HepG2 (cell line): ENCODE data around the gene SLC29A1. TPM values are rescaled to one million over a fixed set of nuclear protein-coding genes. Genes with fewer than 3 reads are reported as not detected.
A peak's percentile ranks its signal among the peaks of the same experiment; 100 is the strongest.

Experiments used
- ATAC-seq: fragments of 200-7000 bp; cut with Tn5 transposase; 3 replicates; pipeline ENCODE4 v1.9.1; 2020; ENCODE audit warnings: mild to moderate bottlenecking, moderate library complexity
- Bru-seq: library from RNA; stranded (reverse); fragments of 400-500 nt; gene quantifications from one replicate; lab custom pipeline; 2021; lab: Mats Ljungman, UMichigan
- BruChase-seq, 2 experiments: library from RNA; stranded (reverse); fragments of 400-500 nt; gene quantifications; one replicate each; lab custom pipeline; 2021; lab: Mats Ljungman, UMichigan
- BruUV-seq: library from RNA; stranded (reverse); fragments of 400-500 nt; replicated peaks from 2 replicates; lab custom pipeline; 2021; lab: Mats Ljungman, UMichigan
- CTCF ChIA-PET: fragments of 300-600 bp; formaldehyde crosslinking; extraction: SDS; loops from one replicate; lab custom pipeline; 2021; ENCODE audit warnings: low total read pairs, inconsistent platforms, low intra/inter-chr PET ratio; lab: Yijun Ruan, JAX
- POLR2A ChIA-PET: fragments of 350-600 bp; sonication (Branson Sonifier 250); formaldehyde crosslinking; loops from one replicate; lab custom pipeline; 2020; ENCODE audit warnings: antibody characterized with exemption, inconsistent platforms; lab: Yijun Ruan, JAX
- DNase-seq: peaks from one replicate; pipeline ENCODE4 v3.0.0-alpha.2; 2015; ENCODE audit warnings: low spot score
- FAIRE-seq: peaks from 3 replicates; lab custom pipeline; 2011; peaks lifted over from hg19 to GRCh38; lab: Jason Lieb, UNC
- H2AFZ ChIP-seq: one replicate; pipeline ENCODE4 v1.6.1; 2011; ENCODE audit warnings: low read length, inconsistent platforms
- H3K27ac ChIP-seq: fragments of 300-600 bp; 3 replicates; pipeline ENCODE4 v1.8.0; 2011; ENCODE audit warnings: mixed run types, mild to moderate bottlenecking, mixed read lengths, low read length, inconsistent platforms; ENCODE audit not compliant: insufficient read depth; ENCODE audit errors: extremely low read length
- H3K27me3 ChIP-seq, 2 experiments: fragments of 200-600 bp in 1 of 2; 2 replicates in 1 of 2; 3 replicates in 1 of 2; pipeline versions ENCODE4 v1.6.0 to v1.8.0; 2011; ENCODE audit warnings: low read length in 2 of 2, mild to moderate bottlenecking in 2 of 2, moderate library complexity in 2 of 2, inconsistent platforms in 1 of 2; ENCODE audit not compliant: insufficient read depth in 2 of 2, control insufficient read depth in 1 of 2
- H3K36me3 ChIP-seq, 2 experiments: fragments of 200-600 bp in 1 of 2; replicated peaks in 1 of 2; 2 replicates in 1 of 2; 3 replicates in 1 of 2; pipeline versions ENCODE4 v1.5.1 to v1.8.0; 2011; ENCODE audit warnings: low read length in 2 of 2, inconsistent platforms in 1 of 2; ENCODE audit not compliant: insufficient read depth in 2 of 2, control insufficient read depth in 1 of 2
- H3K4me1 ChIP-seq: 2 replicates; pipeline ENCODE4 v1.5.1; 2012; ENCODE audit warnings: low read length, inconsistent platforms; ENCODE audit not compliant: insufficient read depth
- H3K4me2 ChIP-seq: 2 replicates; pipeline ENCODE4 v1.6.0; 2011; ENCODE audit warnings: low read depth, low read length, inconsistent platforms
- H3K4me3 ChIP-seq, 3 experiments: fragments of 200-600 bp in 1 of 3; sonication (generic), shearing (Covaris generic) in 1 of 3; replicated peaks in 1 of 3; 2 replicates each; pipeline ENCODE4 v1.5.1; 2011 to 2016; ENCODE audit warnings: low read length in 3 of 3, inconsistent platforms in 2 of 3, low read depth in 2 of 3, mild to moderate bottlenecking in 2 of 3, control low read depth in 1 of 3, mixed read lengths in 1 of 3; ENCODE audit not compliant: insufficient read depth in 1 of 3
- H3K79me2 ChIP-seq: one replicate; pipeline ENCODE4 v1.6.1; 2011; ENCODE audit warnings: low read length, inconsistent platforms; ENCODE audit not compliant: insufficient read depth
- H3K9ac ChIP-seq: 2 replicates; pipeline ENCODE4 v1.6.0; 2011; ENCODE audit warnings: mild to moderate bottlenecking, low read depth, low read length, inconsistent platforms; ENCODE audit not compliant: insufficient read depth
- H3K9me3 ChIP-seq: 2 replicates; pipeline ENCODE4 v1.5.1; 2012; ENCODE audit warnings: mild to moderate bottlenecking, low read length
- H4K20me1 ChIP-seq: 2 replicates; pipeline ENCODE4 v1.6.0; 2011; ENCODE audit warnings: inconsistent platforms, mild to moderate bottlenecking, low read length, moderate library complexity; ENCODE audit not compliant: insufficient read depth
- CSRNP2 ChIP-seq: sonication (generic); formaldehyde crosslinking; conservative IDR thresholded peaks from 2 replicates; pipeline ENCODE4 v1.8.0; 2022; ENCODE audit warnings: low read depth, missing genetic modification reagents
- DNMT1 ChIP-seq: sonication (generic); formaldehyde crosslinking; IDR thresholded peaks from 2 replicates; pipeline ENCODE4 v1.5.1; 2020; ENCODE audit warnings: mild to moderate bottlenecking, missing genetic modification reagents
- IKZF1 ChIP-seq: fragments of 450-650 bp; IDR thresholded peaks from 2 replicates; pipeline ENCODE4 v1.7.1; 2016
- NFE2 ChIP-seq: sonication (generic); formaldehyde crosslinking; IDR thresholded peaks from 2 replicates; pipeline ENCODE4 v1.4.0; 2020; ENCODE audit warnings: missing genetic modification reagents
- NR2F6 ChIP-seq, 2 experiments: IDR thresholded peaks; 2 replicates each; pipeline ENCODE4 v1.6.1; 2016; ENCODE audit warnings: antibody characterized with exemption in 1 of 2, mild to moderate bottlenecking in 1 of 2
- SALL2 ChIP-seq: sonication (generic); formaldehyde crosslinking; IDR thresholded peaks from 2 replicates; pipeline ENCODE4 v1.8.1; 2023; ENCODE audit warnings: mild to moderate bottlenecking, missing genetic modification reagents, inconsistent platforms
- SKI ChIP-seq: fragments of 450-650 bp; IDR thresholded peaks from one replicate; pipeline ENCODE4 v1.6.1; 2018; ENCODE audit warnings: mild to moderate bottlenecking; ENCODE audit not compliant: partially characterized antibody
- TFDP1 ChIP-seq: IDR thresholded peaks from 2 replicates; pipeline ENCODE4 v1.6.1; 2016; ENCODE audit warnings: missing compliant biosample characterization, missing genetic modification reagents, borderline replicate concordance
- ZNF766 ChIP-seq: sonication (generic); formaldehyde crosslinking; IDR thresholded peaks from 2 replicates; pipeline ENCODE4 v1.5.0; 2020; ENCODE audit warnings: missing genetic modification reagents, borderline replicate concordance
- ZNF770 ChIP-seq: sonication (generic); formaldehyde crosslinking; IDR thresholded peaks from 2 replicates; pipeline ENCODE4 v1.5.0; 2020; ENCODE audit warnings: mild to moderate bottlenecking, missing genetic modification reagents
- ZNF792 ChIP-seq: IDR thresholded peaks from 2 replicates; pipeline ENCODE4 v1.6.1; 2016
- ZSCAN25 ChIP-seq: sonication (generic); formaldehyde crosslinking; IDR thresholded peaks from 2 replicates; pipeline ENCODE4 v1.8.0; 2022; ENCODE audit warnings: mild to moderate bottlenecking, missing genetic modification reagents
- WGBS: methylation state at CpG from one replicate; pipeline ENCODE4 v1.1.6; 2017; ENCODE audit warnings: low lambda C conversion rate; 5-methylcytosine and 5-hydroxymethylcytosine counted together
- in situ Hi-C: cut with HindIII; loops from 2 replicates; pipeline ENCODE4 v1.10.0; 2017; ENCODE audit warnings: low pct_unique_long_range_greater_than_20kb; ENCODE audit not compliant: extremely low pct_ligation_motif_present
- intact Hi-C: fragments of 100-400 bp; cut with micrococcal nuclease; formaldehyde crosslinking; loops from one replicate; pipeline ENCODE4 v1.10.0; 2022; ENCODE audit not compliant: unreplicated experiment
- long read RNA-seq, 2 experiments: library from RNA in 1 of 2; library from polyadenylated mRNA in 1 of 2; stranded (forward) in 1 of 2; unstranded in 1 of 2; transcript quantifications; one replicate each; pipeline ENCODE4 v2.0.0, GENCODE V29; 2019 to 2022
- polyA minus RNA-seq, 3 experiments: library from RNA; depleted of rRNA, polyadenylated mRNA; stranded (reverse); fragments of >200 nt; gene quantifications; 2 replicates each; pipeline ENCODE4 v1.2.3, GENCODE V29; 2011; ENCODE audit warnings: low replicate concordance in 1 of 3
- polyA plus RNA-seq, 8 experiments: library from polyadenylated mRNA; depleted of rRNA in 3 of 8; stranded (reverse) in 7 of 8; unstranded in 1 of 8; fragments of >200 nt; fragmentation: Illumina TruSeq in 4 of 8; extraction: Trizol in 4 of 8; gene quantifications; 2 replicates each; pipeline versions ENCODE4 v1.2.1 to v1.2.3, GENCODE V29; 2011 to 2016; ENCODE audit warnings: low read depth in 4 of 8, missing spikeins in 1 of 8, mixed read lengths in 1 of 8; ENCODE audit not compliant: insufficient read depth in 1 of 8
- total RNA-seq, 5 experiments: library from RNA; depleted of rRNA; stranded (reverse); fragments of >200 nt; fragmentation: Illumina TruSeq; extraction: Trizol; gene quantifications; 2 replicates each; pipeline ENCODE4 v1.2.3, GENCODE V29; 2016; ENCODE audit warnings: low read depth in 1 of 5

SLC29A1 gene
- 23.1 and 43.2 TPM in 2 replicates for total RNA-seq (2016; rRNA removed; fragmentation: Illumina TruSeq; extraction: Trizol)
- 19.7 and 24.6 TPM in 2 replicates for total RNA-seq (2016; cell fraction: cytosol; rRNA removed; fragmentation: Illumina TruSeq; extraction: Trizol; ENCODE audit: low read depth)
- 22.9 and 41.9 TPM in 2 replicates for total RNA-seq (2016; cell fraction: insoluble cytoplasmic fraction; rRNA removed; fragmentation: Illumina TruSeq; extraction: Trizol)
- total RNA-seq (2016; cell fraction: membrane; rRNA removed; fragmentation: Illumina TruSeq; extraction: Trizol): 37.5 and 40.9 TPM in 2 replicates
- 42.6 and 53.1 TPM in 2 replicates for total RNA-seq (2016; cell fraction: nucleus; rRNA removed; fragmentation: Illumina TruSeq; extraction: Trizol)
- polyA plus RNA-seq (2011; rRNA removed): 95.5 and 106 TPM in 2 replicates
- 92.8 and 113 TPM in 2 replicates for polyA plus RNA-seq (2011; cell fraction: cytosol; rRNA removed)
- polyA plus RNA-seq (2011; cell fraction: nucleus; rRNA removed): 132 and 138 TPM in 2 replicates
- 38.8 and 43.9 TPM in 2 replicates for polyA plus RNA-seq (2012)
- 32.1 and 36.6 TPM in 2 replicates for polyA plus RNA-seq (2016; cell fraction: cytosol; fragmentation: Illumina TruSeq; extraction: Trizol; ENCODE audit: low read depth)
- 35.2 and 35.6 TPM in 2 replicates for polyA plus RNA-seq (2016; cell fraction: insoluble cytoplasmic fraction; fragmentation: Illumina TruSeq; extraction: Trizol; ENCODE audit: low read depth)
- 48.6 and 49.6 TPM in 2 replicates for polyA plus RNA-seq (2016; cell fraction: membrane; fragmentation: Illumina TruSeq; extraction: Trizol; ENCODE audit: low read depth)
- polyA plus RNA-seq (2016; cell fraction: nucleus; fragmentation: Illumina TruSeq; extraction: Trizol; ENCODE audit: insufficient read depth, low read depth): 82.7 and 90.9 TPM in 2 replicates
- polyA minus RNA-seq (2011; rRNA and poly(A)+ RNA removed; ENCODE audit: low replicate concordance): 236 and 248 TPM in 2 replicates
- 35.4 and 40.0 TPM in 2 replicates for polyA minus RNA-seq (2011; cell fraction: cytosol; rRNA and poly(A)+ RNA removed)
- 37.0 and 39.3 TPM in 2 replicates for polyA minus RNA-seq (2011; cell fraction: nucleus; rRNA and poly(A)+ RNA removed)
- Bru-seq, nascent RNA: percentile 50 among the genes with signal in this experiment
- percentile 66 among the genes with signal in this experiment for BruChase-seq, experiment 1, labeled RNA remaining after a 6-hour chase
- BruChase-seq, experiment 2, labeled RNA remaining after a 2-hour chase: percentile 57 among the genes with signal in this experiment
- long read RNA-seq, experiment 1, transcript SLC29A1-206 (13 exons, 2,183 nt): major isoform, 41 of 410 reads
- long read RNA-seq, experiment 1, transcript SLC29A1-209 (13 exons, 2,318 nt): minor isoform, 21 of 410 reads
- long read RNA-seq, experiment 1, transcript SLC29A1-208 (13 exons, 2,326 nt): minor isoform, 6 of 410 reads
- long read RNA-seq, experiment 1, partial matches to known transcripts: 297 of 410 reads
- long read RNA-seq, experiment 1, other reads (novel, unspliced or antisense): 42 of 410 reads
- long read RNA-seq, experiment 2, transcript SLC29A1-206 (13 exons, 2,183 nt): minor isoform, 23 of 105 reads
- long read RNA-seq, experiment 2, transcript SLC29A1-209 (13 exons, 2,318 nt): major isoform, 24 of 105 reads
- long read RNA-seq, experiment 2, partial matches to known transcripts: 27 of 105 reads
- long read RNA-seq, experiment 2, other reads (novel, unspliced or antisense): 24 of 105 reads

GRCh38 chr6:44223319-44224028, at the start of gene SLC29A1:
Gene SLC29A1 (plus strand): TSS chr6:44223595. CDS start chr6:44227314, 3,719 bp downstream.
- H4K20me1 ChIP-seq: no peaks in the 10 kb centered on the region
- H3K9ac ChIP-seq: peak within 1 kb of the TSS; percentile 66
- peak; percentile 69 for ATAC-seq
- 0% methylated on average over 24 of the region's 73 CpGs for WGBS
- no peak for FAIRE-seq
- in situ Hi-C loops (loop anchor here (5.0 kb wide), 1 partner anchor 51 kb away; no protein-coding TSS in a partner anchor), intact Hi-C loops (no loop called here)
- peaks cover 80% of the 10 kb centered on the region for H3K4me1 ChIP-seq
- peak within 1 kb of the TSS; percentile 99 for H3K4me2 ChIP-seq
- H3K9me3 ChIP-seq: no peaks in the 10 kb centered on the region
- peak within 1 kb of the TSS; percentile 72 for H3K27ac ChIP-seq
- H3K79me2 ChIP-seq: peaks cover 17% of the 10 kb centered on the region
- ChIA-PET CTCF (interaction anchor here (1.1 to 3.2 kb wide), 2 partner anchors 11 to 71 kb away, joined by 3 to 18 read pairs; no protein-coding TSS in a partner anchor), POLR2A (interaction anchor here (0.7 to 4.4 kb wide), 13 partner anchors 10 to 126 kb away, joined by 3 to 61 read pairs (median 6); partner anchors contain the start of genes HSP90AB1 and SLC35B2)
- 0 out of 5 replicates have a peak, but pooled peaks cover 0 to 1% of the 10 kb centered on the region in 2 experiments for H3K27me3 ChIP-seq
- DNase-seq: peak; percentile 74
- H3K4me3 ChIP-seq: peak within 1 kb of the TSS; percentile 54 to 76 (median 56)
- no peaks in the 10 kb centered on the region; a peak in 2 of 5 replicates for H3K36me3 ChIP-seq
- no peak within 1 kb of the TSS for H2AFZ ChIP-seq
- no TSS peak for BruUV-seq
- TF ChIP-seq ZNF766 (CRISPR knock-in tag) (peak; percentile 96), CSRNP2 (CRISPR knock-in tag) (no peak), TFDP1 (CRISPR knock-in tag) (peak; percentile 91; the same call in 1 of the 2 replicates), NR2F6 (IDR thresholded peaks at IDR 0.05) (peak; percentile 57), NR2F6 (CRISPR knock-in tag; IDR thresholded peaks at IDR 0.05) (peak; percentile 74), ZNF770 (CRISPR knock-in tag) (peak; percentile 47), DNMT1 (peak; percentile 67; the same call in 1 of the 2 replicates), IKZF1 (no peak), SALL2 (CRISPR knock-in tag) (peak; percentile 71; the same call in 1 of the 2 replicates), SKI (peak; percentile 38), ZNF792 (CRISPR knock-in tag) (no peak), NFE2 (no peak), ZSCAN25 (peak; percentile 34; the same call in 1 of the 2 replicates)
